ENCODE measurements around the gene AMPD2. TPM values are rescaled to one million over a fixed set of nuclear protein-coding genes. Genes with fewer than 3 reads are reported as not detected.
A peak's percentile ranks its signal among the peaks of the same experiment; 100 is the strongest.

The AMPD2 gene
- polyA plus RNA-seq (ENCODE audit: insufficient read length in 10 of 10), result 10 to 100 TPM; 26.0 to 41.4 (median 34.1) TPM
- long read RNA-seq, donor 1, partial matches to known transcripts, result 0 of 2 reads
- long read RNA-seq, donor 1, other reads (novel, unspliced or antisense), result 0 of 2 reads
- long read RNA-seq, donor 2, partial matches to known transcripts, result 0 of 1 reads
- long read RNA-seq, donor 2, other reads (novel, unspliced or antisense), result 0 of 1 reads
- long read RNA-seq, donor 3, result 0 reads
- long read RNA-seq, donor 4, result 0 reads
- long read RNA-seq, donor 5, partial matches to known transcripts, result 5 of 6 reads
- long read RNA-seq, donor 5, other reads (novel, unspliced or antisense), result 0 of 6 reads
- long read RNA-seq, donor 6, partial matches to known transcripts, result 0 of 1 reads
- long read RNA-seq, donor 6, other reads (novel, unspliced or antisense), result 0 of 1 reads
- long read RNA-seq, donor 7, partial matches to known transcripts, result 0 of 1 reads
- long read RNA-seq, donor 7, other reads (novel, unspliced or antisense), result 0 of 1 reads
- long read RNA-seq, donor 8, result 0 reads
- long read RNA-seq, donor 9, result 0 reads

DNA sequence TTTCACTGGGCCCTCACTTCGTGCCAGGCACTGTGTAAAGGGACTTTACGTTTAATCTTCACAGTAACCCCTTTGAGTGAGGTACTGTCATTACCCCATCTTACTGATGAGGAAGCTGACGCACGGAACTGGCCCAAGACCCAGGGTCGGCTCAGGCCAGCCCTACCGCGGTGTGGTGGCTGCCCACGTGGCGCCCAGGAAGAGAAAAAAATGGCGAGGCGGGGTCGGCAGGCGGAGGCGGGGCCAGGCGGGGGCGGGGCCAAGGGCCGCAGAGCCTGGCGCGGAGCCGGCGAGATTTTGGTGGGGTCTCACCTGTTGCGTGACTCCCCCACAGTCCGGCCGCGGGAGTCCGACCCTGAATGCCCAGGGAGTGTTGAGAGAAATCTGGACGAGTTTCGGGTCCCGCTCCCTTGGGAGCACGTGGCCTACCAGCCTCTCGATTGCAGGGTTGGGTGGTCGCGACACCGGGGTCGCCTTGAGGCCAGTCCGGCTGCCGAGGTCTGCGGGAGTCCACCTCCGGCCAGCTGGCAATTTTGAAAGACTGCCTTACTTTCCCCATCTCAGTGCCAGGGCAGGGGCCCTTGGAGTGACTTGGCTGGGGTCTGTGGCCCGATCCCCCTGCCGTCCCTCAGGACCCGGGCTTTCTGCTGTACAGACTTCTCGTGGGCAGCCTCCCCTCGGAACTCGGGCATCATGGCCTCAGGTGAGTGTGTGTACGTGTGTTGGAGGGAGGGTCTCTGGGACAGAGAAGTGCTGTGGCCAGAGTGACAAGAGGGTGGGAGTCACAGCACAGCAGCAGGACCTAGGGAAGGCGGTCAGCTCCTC lies at the start of gene AMPD2, which contains the start of gene GNAT2:
TSS of gene AMPD2 (plus strand) at position 262 of the 825 bp plus-strand sequence. CDS start 1,339 bp downstream, outside the sequence.
TSS of gene GNAT2 (minus strand) at position 41 of the 825 bp plus-strand sequence. CDS start 6,746 bp downstream, outside the sequence.
- peak; percentile 77 to 90 (median 84) for DNase-seq

DNA sequence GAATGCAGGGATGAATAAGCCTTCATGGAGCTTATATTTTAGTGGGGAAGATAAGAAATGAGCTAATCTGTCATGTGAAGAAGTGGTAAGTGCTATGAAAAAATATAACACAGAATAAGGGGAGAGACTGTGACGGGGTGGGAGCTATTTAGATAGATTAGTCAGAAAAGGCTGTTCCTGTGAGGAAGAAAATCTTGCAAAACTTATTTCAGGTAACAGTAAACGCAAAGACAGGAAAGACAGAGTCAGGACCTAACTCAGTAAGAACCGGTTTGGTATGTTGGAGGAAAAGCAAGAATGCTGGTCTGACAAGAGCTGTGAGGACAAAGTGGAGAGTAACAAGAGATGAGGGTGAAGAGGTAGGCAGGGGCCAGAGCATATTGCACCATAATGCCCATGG lies 49.2 kb upstream of the AMPD2 start:
- no peak for DNase-seq

DNA sequence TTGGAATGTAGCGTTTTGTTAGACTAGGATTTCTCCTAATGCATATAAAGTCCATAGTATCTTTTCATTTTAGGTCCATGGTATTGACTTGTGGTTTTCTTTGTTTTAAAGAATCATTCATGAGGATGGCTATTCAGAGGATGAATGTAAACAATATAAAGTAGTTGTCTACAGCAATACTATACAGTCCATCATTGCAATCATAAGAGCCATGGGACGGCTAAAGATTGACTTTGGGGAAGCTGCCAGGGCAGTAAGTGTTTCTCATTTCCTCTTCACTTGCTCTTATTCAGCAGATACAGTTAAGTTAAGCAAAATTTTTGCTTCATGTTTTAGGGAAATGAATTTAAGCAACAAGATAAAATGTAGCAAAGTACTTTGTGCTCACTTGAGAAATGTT lies 45.9 kb upstream of the AMPD2 start:
- DNase-seq, result no peak

DNA sequence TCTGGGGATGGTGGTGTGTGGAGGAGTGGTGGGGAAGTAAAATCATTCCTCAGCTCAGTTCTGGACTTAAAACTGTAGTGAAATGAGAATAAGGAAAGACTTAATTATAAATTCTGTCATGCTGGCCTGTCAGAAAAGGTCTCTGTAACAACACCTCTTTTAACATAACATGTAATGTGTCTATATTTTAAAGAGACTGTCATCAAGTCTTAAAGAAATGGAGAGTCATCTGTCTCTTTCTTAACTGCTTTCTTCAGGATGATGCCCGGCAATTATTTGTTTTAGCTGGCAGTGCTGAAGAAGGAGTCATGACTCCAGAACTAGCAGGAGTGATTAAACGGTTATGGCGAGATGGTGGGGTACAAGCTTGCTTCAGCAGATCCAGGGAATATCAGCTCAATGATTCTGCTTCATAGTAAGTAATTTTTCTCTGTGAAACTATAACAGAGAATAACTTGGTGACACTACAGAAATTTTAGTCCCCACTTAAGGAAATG lies 40.6 kb upstream of the AMPD2 start:
- DNase-seq, result no peak

DNA sequence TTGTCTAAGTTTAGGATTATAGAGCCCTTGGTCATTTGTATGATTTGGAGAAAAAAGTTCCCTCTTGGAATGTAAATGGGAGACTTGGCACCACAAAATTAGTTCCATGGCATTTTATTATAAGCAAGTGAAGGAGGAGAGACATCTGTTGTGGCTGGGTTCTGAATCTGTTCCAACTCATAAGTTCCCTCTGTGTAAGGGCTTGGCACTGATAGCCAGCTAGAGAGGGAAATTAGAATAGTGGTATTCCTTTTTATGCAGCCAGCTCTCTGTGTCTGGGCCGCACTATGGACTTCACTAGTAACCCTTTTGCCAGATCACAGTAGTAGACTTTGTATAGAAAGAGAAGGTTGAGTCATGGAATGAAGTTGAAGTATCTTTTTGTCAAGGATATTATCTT lies 40.1 kb upstream of the AMPD2 start:
- peak; percentile 26 to 33 (median 32) for DNase-seq

DNA sequence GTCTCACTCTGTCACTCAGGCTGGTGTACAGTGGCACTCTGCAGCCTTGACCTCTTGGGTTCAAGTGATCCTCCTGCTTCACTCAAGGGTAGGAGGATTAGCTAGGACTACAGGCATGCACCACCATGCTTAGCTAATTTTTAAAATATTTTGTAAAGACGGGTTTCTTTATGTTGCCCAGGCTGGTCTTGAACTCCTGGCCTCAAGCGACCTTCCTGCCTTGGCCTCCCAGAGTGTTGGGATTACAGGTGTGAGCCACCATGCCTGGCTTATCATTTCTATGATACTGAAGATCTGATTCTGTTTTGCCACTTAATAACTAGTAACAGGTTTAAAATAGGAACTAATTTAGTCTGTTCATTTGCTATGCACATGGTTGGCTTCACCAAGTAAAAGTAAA lies 37.6 kb upstream of the AMPD2 start:
- no peak for DNase-seq

DNA sequence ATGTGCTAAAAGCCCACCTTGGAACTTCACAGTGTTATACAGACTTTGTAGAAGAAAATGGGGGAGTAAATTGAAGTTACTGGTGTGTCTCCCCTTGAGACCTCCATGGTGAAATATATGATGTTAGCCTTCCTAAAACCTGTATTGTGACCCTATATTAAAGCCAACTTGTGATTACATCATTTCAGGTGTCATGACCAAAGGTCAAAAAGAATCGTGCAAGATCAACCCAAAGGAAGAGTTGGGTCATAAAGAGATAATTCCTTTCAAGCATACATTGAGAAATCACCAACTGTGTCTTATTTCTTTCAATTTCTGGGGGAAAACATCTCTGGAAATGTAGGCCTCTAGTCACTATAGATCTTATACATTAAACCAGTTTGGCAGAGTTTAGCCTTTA lies 34.9 kb upstream of the AMPD2 start:
- DNase-seq, result no peak

DNA sequence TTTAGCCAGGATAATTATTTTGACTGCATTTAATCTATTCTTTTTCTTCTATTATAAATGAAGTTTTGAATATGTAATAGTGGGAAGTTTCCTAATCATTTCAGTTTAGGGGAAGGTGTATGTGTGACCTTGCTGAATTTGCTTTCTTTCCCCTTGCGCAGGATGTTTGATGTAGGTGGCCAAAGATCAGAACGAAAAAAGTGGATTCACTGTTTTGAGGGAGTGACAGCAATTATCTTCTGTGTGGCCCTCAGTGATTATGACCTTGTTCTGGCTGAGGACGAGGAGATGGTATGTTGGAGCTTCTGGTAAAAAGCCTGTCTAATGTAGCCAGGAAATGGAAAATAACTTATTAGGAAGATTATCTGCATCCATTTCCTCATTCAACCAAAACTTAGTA lies 33.6 kb upstream of the AMPD2 start:
- DNase-seq, result no peak

DNA sequence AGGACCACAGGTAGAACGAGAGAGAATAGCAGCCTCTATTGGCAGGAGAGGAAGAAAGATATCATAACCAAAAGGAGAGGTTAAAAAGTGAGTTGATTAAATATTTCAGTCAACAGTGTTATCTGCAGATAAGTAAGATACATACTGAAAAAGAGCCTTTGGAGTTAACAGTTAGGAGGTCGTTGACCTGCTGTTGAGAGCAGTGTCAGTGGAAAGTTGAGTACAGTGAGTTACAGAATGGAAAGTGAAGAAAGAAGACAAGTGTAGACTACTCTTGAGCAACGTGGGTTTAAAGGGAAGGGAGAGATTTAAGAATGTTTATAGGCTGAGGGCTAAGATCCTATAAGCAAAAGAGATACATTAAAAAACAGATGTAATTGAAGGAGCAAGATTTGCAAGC lies 30.5 kb upstream of the AMPD2 start:
- no peak for DNase-seq

DNA sequence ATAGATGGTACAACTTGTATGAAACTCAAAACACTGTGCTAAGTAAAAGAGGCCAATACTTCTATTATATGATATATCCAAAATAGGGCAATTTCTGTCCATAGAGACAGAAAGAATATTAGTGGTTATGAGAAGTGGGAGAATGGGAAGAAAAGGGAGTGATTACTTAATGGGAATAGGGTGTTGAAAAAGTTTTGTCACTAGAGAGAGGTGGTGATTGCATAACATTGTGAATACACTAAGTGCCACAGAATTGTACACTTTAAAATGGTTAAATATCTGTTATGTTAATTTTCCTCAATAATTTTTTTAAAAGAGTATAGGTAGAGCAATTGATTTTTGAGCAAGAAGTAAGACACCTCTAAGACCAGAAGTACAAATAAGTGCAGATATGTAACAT lies 30.0 kb upstream of the AMPD2 start:
- DNase-seq, result no peak

DNA sequence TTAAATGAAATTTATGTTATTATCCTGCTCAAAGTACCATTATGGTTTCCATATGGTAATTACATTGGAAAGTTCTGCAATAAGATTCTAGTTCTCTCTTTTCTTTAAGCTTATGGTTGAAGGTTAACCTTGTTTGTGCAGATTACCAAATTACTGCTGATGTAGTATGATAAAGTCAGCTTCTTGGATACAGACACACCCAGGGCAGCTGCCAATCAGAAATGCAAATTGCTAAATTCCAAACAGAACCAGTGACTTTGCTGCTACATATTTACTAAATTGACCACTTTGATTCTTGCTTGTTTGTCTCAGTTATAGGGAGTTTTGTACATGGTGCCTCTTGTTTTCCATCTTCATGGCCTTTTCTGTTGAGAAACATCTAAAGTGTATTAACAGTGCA lies 26.7 kb upstream of the AMPD2 start:
- no peak for DNase-seq

DNA sequence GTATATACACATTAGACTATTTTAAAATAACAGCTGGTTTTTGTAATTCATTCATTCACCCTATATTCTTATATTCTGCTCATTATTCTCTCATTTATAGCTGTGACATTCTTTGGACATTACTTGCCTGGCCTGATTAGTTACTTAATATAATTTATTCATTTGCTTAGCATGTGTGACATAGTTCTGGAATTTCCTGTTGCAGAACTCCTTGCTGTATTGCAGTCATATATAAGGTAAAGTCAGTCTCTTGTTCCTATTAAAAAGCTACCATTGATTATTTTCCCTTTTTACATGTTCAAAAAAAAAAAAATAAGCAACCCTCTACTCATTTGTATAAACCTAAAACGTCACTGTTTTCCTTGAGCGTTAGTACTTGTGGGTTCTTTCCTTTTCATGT lies 24.1 kb upstream of the AMPD2 start:
- DNase-seq, result peak in 1 of 3 donors; percentile 11

DNA sequence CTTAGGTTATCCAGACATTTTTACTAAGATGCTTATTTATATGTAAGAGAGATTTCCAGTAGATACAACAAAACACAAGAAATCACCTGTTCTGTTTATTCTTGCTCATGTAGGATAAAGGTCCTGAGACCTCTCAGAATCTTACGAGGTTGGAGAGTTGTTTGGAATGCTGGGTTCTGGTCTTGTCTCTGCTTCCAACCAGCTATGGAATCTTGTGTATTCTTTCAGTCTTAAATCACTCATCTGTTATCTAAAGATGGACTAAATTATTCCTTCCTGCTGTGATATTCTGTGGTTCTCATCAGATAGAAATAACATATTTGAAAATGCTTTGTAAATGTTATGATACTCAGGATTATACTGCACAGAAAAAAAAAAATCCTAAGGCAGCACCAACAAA lies 21.5 kb upstream of the AMPD2 start:
- no peak for DNase-seq

DNA sequence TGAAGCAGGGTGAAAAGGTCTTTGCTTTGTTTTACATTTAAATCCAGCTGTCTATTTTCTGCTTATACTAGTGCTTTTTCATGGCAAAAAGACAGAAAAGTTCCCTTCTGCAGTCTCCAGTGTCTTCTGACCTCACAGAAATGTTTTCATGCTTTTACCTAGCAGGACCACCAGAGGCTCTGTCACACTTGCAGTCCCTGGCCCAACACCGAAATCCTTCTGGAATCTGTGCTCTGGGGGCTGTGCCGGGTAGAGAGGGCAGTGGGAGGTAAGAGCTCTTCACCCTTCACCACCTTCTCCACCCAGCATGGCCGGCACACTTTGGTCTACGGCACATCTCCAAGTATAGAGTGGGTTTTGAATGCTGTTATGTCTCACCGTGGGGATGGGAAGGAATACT lies 21.0 kb upstream of the AMPD2 start:
- DNase-seq, result peak in 1 of 3 donors; percentile 16

DNA sequence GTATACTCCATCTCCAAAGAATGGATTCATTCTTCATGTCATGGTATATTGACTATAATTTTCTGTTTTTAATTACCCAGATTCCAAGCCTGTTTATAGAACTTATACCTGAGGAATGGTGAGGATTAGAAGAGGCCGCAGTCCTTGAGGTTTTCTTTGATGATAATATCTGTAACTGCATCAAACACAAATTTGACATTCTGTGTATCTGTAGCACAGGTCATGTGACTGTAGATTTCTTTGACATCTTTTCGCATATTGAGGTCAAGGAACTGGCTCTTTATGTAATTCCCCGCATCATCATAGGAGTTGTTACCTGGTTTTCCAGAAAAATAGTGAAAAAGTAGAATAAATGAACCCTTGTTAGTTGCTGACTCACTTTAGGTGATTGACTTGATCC lies 16.4 kb upstream of the AMPD2 start:
- DNase-seq, result no peak

DNA sequence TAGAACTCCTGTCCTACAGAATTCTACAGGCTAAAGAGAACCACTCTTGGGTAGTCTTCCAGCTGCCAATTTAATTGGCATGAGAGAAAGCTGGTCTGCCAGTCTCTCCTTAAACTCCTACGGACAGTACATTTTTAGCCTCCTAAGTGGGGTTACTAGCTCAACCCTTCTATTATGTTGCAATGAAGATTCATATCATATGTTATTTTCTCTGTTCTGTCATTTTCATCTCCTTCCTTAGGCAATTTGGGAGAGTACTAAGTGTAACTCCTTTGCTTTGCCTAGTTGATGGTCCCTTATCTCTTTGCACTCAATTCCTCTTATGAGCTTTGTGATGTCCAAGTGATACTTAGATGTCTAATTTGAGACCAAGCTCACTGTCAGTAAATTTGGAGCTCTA lies 14.3 kb upstream of the AMPD2 start:
- DNase-seq, result no peak

DNA sequence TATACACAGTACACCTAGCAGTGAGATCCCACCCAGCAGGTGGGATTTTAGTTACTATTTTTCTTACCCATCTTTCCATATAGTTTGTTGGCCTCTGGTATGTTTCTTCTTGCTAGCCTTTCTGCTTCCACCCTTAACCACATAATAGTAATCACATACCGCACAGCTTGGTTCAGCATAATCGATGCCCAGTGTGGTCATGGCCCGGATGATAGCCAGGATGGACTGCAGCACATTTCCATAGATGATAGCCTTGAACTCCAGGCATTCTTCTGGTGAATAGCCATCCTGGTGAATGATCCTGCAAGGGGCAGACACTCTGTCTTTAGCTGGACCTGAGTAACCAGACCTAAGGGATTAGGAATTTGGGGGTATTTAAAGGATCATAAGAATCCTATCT lies 9.8 kb upstream of the AMPD2 start:
- DNase-seq, result no peak

DNA sequence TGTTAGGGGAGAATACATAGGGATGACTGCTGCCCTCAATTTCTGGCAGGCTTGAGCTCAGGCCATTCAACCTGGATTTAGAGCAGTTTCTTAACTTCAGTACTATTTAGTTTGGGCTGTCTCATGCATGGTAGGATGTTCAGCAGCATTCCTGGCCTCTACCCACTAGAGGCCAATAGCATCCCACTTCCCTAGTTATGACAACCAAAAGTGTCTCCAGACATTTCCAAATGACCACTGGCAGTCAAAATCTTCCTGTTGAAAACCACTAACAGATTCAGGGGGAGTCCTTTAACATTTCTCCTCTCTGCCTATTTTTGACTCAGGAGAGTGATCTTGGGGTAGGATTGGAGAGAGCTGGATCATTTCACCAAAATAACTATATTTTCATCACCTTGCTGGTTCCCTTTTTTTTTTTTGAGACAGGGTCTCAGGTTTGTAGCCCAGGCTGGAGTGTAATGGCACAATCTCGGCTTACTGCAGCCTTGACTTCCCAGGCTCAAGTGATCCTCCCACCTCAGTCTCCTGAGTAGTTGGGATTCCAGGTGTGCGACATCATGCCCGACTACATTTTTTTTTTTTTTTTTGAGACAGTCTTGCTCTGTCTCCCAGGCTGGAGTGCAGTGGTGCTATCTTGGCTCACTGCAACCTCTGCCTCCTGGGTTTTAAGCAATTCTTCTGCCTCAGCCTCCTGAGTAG lies 8.9 kb upstream of the AMPD2 start:
- no peak for DNase-seq

DNA sequence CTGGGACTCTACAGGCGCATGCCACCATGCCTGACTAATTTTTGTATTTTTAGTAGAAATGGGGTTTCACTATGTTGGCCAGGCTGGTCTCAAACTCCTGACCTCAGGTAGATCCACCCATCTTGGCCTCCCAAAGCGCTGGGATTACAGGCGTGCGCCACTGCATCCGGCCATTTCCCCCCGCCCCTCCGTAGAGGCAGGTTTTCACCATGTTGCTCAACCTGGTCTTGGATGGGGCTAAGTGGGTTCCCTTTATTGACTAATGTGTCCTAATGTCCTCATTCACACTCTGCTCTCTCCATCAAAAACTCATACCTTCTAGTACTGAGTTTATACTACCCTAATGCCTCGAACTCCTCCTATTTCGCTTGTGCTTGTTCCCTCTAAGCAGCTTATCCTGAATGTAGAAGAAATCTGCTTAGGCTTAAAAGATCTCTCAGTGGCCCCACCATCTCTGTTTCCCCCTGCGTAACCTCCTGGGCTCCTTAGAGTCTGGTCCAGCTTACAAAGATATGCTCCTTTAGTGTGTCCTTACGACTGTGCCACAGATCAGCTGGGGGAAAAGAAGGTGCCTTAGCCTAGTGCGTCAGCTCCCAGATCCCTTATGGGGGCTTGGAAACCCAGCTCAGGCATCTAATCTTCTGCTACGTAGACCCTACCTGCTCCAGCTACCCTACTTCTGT lies 8.2 kb upstream of the AMPD2 start:
- no peak for DNase-seq

DNA sequence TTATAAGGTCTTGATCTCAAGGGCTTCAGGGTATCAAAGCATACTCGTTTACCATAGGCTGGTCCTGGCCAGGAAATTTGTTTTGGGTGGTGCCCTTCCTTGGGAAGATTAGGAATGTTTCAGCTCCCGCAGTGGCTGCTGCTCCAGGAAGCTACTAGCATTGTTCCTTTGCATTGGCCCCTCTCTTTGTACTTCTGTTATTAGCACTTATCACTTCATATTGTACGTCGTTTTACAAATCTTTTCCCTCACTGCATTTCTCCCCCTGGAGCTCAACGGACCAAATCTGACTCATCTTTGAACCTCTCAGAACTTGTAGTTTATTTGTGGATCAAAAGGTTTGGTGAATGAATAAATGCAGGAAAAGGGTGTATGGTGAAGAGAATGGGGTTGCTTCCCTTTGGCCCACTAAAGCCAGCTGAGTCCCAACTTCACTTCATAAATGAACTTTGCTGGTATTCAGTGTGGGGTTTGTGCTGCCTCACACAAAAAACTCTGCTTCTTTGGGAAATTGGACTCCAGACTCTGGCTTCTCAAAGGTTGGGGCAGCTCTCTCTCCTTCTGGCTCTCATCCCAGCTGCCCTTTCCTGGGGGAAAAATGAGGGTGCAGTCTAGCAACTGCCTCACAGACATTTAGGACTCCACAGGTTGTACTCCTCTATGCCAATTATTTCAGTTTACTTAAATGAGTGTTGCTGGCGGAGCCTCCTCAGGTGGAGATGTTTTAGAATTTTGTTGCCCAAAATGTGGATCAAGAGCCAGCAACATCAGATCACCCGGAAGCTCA lies 6.1 kb upstream of the AMPD2 start:
- no peak for DNase-seq
